Type B pancreatic cell (in vitro differentiated cells): ENCODE data around the gene SPG7. TPM values are rescaled to one million over a fixed set of nuclear protein-coding genes. Genes with fewer than 3 reads are reported as not detected.
A peak's percentile ranks its signal among the peaks of the same experiment; 100 is the strongest.

ENCODE experiments used
- DNase-seq: peaks from one replicate; pipeline ENCODE4 v3.0.0; 2021; ENCODE audit warnings: mixed read lengths; ENCODE audit not compliant: unreplicated experiment; ENCODE audit errors: extremely low spot score
- H3K27ac Mint-ChIP-seq: 2 replicates; pipeline ENCODE4 v1.8.0; 2021; ENCODE audit warnings: mild to moderate bottlenecking, mixed read lengths
- H3K27me3 Mint-ChIP-seq: 2 replicates; pipeline ENCODE4 v1.8.0; 2021; ENCODE audit warnings: mixed read lengths
- H3K36me3 Mint-ChIP-seq: 2 replicates; pipeline ENCODE4 v1.8.0; 2021; ENCODE audit warnings: mixed read lengths
- H3K4me1 Mint-ChIP-seq: one replicate; pipeline ENCODE4 v1.8.0; 2021; ENCODE audit warnings: mixed read lengths; ENCODE audit not compliant: unreplicated experiment
- H3K4me3 Mint-ChIP-seq: 2 replicates; pipeline ENCODE4 v1.8.0; 2021; ENCODE audit warnings: mild to moderate bottlenecking, mixed read lengths
- H3K9me3 Mint-ChIP-seq: 2 replicates; pipeline ENCODE4 v1.8.0; 2021; ENCODE audit warnings: mixed read lengths
- total RNA-seq: library from RNA; stranded (reverse); gene quantifications from 2 replicates; pipeline ENCODE4 v1.2.1, GENCODE V29; 2021; ENCODE audit warnings: low replicate concordance
- TF ChIP-seq, protein P1 (sequence below): fragments of 200-600 bp; sonication (generic); conservative IDR thresholded peaks from 2 replicates; pipeline ENCODE4 v1.5.0; 2021; ENCODE audit warnings: antibody characterized with exemption, mild to moderate bottlenecking

SPG7 gene
- total RNA-seq, 1 donor from 2014 or later = 129 TPM

DNA sequence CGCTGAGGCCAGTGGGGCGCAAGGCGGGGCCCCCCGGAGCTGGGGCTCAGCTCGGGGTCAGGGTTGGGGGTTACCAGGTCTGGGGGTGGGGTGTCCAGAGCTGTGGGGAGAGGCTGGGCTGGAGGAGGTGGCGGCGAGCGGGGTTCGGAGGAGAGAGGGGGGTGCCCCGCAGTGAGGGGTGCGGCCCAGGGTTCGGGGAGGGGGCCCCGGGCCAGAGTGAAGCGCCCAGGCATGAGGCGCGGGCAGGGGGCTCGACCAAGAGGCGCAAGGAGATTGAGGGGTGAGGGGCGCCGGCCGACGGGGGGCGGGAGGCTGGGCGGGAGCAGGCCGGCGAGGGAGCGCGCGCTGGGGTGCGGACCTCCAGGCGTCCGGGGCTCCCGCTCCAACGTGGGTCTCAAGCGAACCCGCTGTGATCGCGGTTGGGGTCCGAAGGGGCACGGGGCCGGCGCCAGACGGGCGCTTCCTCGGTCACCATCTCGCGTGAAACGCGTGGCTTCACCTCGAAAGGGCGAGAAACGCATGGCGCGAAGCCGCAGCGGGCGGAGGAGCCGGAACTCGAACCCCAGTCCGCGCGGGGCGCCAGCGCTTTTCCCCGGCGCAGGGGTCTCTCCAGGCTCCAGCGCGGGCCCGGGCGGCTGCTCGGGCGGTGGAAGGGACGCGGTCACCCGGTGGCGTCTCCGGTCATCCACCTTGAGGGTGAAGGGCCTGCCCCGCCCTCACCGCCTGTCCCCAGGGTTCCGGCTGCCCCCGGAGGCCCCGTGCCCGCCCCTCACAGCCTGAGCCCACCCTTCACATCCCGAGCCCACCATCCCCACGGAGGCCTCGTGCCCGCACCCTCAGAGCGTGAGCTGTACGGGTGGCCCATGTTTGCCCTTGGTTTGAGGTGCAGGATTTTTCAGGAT, 68.2 kb downstream of the SPG7 start:
- Mint-ChIP-seq H3K27me3 (peaks cover 38% of the 10 kb centered on the region), H3K9me3 (no peaks in the 10 kb centered on the region), H3K4me1 (peaks cover 14% of the 10 kb centered on the region), H3K4me3 (no peak overlapping the region), H3K27ac (no peak overlapping the region), H3K36me3 (no peaks in the 10 kb centered on the region)
- no peak for DNase-seq
- TF ChIP-seq, protein P1, sequence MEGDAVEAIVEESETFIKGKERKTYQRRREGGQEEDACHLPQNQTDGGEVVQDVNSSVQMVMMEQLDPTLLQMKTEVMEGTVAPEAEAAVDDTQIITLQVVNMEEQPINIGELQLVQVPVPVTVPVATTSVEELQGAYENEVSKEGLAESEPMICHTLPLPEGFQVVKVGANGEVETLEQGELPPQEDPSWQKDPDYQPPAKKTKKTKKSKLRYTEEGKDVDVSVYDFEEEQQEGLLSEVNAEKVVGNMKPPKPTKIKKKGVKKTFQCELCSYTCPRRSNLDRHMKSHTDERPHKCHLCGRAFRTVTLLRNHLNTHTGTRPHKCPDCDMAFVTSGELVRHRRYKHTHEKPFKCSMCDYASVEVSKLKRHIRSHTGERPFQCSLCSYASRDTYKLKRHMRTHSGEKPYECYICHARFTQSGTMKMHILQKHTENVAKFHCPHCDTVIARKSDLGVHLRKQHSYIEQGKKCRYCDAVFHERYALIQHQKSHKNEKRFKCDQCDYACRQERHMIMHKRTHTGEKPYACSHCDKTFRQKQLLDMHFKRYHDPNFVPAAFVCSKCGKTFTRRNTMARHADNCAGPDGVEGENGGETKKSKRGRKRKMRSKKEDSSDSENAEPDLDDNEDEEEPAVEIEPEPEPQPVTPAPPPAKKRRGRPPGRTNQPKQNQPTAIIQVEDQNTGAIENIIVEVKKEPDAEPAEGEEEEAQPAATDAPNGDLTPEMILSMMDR = no peak

DNA sequence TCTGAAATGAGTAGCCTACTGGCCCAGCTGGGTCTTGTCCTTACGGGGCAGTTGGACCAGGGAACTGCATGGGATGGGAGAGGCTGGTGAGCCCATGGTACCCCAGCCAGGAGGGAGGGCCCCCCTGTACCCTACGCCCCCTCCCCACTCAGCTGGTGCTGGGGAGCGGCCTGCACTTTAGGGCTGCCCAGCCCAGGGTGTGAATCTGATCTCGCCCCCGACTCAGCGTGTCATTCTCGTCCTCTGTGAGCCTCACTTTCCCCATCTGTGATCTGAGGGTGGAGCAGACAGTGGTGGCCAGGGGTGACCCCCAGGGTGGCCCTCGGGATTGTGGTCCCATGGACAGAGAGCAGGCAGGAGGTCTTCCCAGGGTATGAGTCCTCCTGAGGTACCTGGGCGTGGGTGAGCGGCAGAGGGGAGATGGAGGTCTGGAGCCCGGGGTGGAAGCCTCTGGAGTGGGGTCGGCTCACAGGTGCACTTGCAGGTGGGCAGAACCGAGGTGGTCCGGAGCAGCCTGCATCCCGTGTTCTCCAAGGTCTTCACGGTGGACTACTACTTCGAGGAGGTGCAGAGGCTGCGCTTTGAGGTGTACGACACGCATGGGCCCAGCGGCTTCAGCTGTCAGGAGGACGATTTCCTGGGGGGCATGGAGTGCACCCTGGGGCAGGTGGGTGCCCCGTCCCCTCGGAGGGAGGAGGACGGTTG, 69.0 kb downstream of the SPG7 start:
- no peak overlapping the region for H3K27ac Mint-ChIP-seq
- no peak overlapping the region for H3K4me3 Mint-ChIP-seq
- H3K36me3 Mint-ChIP-seq = no peaks in the 10 kb centered on the region
- peaks cover 32% of the 10 kb centered on the region for H3K27me3 Mint-ChIP-seq
- no peak for DNase-seq
- H3K9me3 Mint-ChIP-seq = no peaks in the 10 kb centered on the region
- TF ChIP-seq, protein P1 = no peak
- H3K4me1 Mint-ChIP-seq = peaks cover 9% of the 10 kb centered on the region

DNA sequence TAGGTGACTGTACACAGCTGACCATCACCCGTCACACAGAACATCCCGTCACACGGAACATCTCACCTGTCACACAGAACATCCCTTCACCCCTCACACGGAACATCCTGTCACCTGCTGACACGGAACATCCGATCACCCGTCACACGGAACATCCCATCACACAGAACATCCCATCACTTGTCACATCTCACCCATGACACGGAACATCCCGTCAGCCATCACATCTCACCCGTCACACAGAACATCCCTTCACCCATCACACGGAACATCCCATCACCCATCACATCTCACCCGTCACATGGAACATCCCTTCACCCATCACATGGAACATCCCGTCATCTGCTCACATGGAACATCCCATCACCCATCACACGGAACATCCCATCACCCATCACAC, 71.1 kb downstream of the SPG7 start:
- DNase-seq = no peak
- H3K4me1 Mint-ChIP-seq = no peaks in the 10 kb centered on the region
- TF ChIP-seq, protein P1 = no peak
- no peak overlapping the region for H3K4me3 Mint-ChIP-seq
- H3K27me3 Mint-ChIP-seq = peaks cover 16% of the 10 kb centered on the region
- H3K9me3 Mint-ChIP-seq = no peaks in the 10 kb centered on the region
- no peaks in the 10 kb centered on the region for H3K36me3 Mint-ChIP-seq
- H3K27ac Mint-ChIP-seq = no peak overlapping the region

DNA sequence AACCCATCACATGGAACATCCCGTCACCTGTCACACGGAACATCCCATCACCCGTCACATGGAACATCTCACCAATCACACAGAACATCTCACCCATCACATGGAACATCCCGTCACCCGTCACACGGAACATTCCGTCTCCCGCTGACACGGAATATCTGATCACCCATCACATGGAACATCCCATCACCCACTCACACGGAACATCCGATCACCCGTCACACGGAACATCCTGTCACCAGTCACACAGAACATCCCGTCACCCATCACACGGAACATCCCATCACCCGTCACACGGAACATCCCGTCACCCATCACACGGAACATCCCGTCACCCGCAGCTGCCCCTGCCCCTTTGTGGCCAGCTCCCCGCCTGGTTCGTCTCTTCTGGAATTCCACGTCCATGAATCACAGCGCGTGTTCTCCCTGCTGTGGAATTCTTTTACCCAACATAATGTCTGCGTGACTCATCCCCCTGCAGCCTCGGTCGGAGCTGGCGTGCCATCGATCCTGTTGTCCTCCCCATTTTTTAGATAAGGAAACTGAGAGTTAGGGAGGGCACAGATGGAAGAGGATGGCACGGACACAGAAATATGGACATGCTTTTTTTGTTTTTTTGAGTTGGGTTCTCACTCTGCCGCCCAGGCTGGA, 73.0 kb downstream of the SPG7 start:
- Mint-ChIP-seq H3K4me3 (no peak overlapping the region), H3K27ac (no peak overlapping the region), H3K9me3 (no peaks in the 10 kb centered on the region), H3K27me3 (peaks cover 16% of the 10 kb centered on the region), H3K36me3 (no peaks in the 10 kb centered on the region), H3K4me1 (no peaks in the 10 kb centered on the region)
- TF ChIP-seq, protein P1 = no peak
- DNase-seq = no peak

DNA sequence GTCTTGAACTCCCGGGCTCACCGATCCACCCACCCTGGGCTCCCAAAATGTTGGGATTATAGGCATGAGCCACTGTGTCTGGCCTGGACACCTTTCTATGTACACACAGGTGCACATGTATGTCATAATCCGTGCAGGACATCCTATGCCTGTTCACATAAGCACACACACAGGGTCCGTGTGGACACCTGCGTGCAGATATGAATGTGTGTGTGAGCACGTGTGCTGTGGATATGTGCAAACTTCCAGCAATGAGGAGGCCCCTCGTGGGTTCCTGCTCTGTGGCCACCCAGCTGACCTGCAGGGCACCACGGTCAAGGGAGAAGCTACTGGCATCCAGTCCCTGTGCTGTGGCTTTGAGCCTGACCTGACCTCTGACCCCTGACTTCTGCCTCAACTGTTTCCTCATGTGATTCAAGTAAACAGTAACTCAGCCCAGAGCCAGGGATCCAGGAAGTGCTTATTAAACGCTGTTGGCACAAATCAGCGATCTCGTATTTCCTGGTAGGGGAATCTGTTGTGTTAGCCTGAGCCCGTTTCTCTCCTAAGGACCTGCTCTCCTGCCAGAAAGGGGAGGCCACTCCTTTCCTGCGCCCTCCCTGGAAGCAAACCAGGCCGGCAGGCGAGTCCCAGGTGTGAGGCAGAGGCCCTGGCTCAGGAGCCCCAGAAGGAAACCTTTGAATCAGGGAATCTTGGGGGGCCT, 73.8 kb downstream of the SPG7 start:
- H3K4me3 Mint-ChIP-seq = no peak overlapping the region
- no peak for DNase-seq
- H3K9me3 Mint-ChIP-seq = no peaks in the 10 kb centered on the region
- H3K36me3 Mint-ChIP-seq = no peaks in the 10 kb centered on the region
- peak overlapping the region; percentile 48 for H3K27ac Mint-ChIP-seq
- no peaks in the 10 kb centered on the region for H3K4me1 Mint-ChIP-seq
- H3K27me3 Mint-ChIP-seq = peaks cover 14% of the 10 kb centered on the region
- TF ChIP-seq, protein P1 = no peak
